HepG2 (cell line): ENCODE measurements around the gene GRAMD2A.

Experiments
- ARNT ChIP-seq: fragments of 450-650 bp; IDR thresholded peaks from 2 replicates; pipeline ENCODE4 v1.6.1; 2017
- CTCF ChIP-seq: sonication (generic); formaldehyde crosslinking; IDR thresholded peaks from 2 replicates; pipeline ENCODE4 v1.5.0; 2020; ENCODE audit warnings: mild to moderate bottlenecking, missing genetic modification reagents, moderate library complexity
- EZH2 ChIP-seq: conservative IDR thresholded peaks from 2 replicates; pipeline ENCODE4 v1.6.1; 2012; ENCODE audit warnings: mild to moderate bottlenecking, low read depth, low read length, moderate library complexity
- GTF2F1 ChIP-seq: fragments of 150-350 bp; IDR thresholded peaks from 2 replicates; pipeline ENCODE4 v1.6.1; 2014; ENCODE audit warnings: low read length
- HOMEZ ChIP-seq: IDR thresholded peaks from 2 replicates; pipeline ENCODE4 v1.6.1; 2016; ENCODE audit warnings: low read depth
- MAFK ChIP-seq, 2 experiments: IDR thresholded peaks in 1 of 2; conservative IDR thresholded peaks in 1 of 2; 2 replicates each; pipeline ENCODE4 v1.6.1; 2011; ENCODE audit warnings: improper control_type of control experiment in 2 of 2, low read length in 2 of 2
- MYPOP ChIP-seq: sonication (generic); formaldehyde crosslinking; IDR thresholded peaks from 2 replicates; pipeline ENCODE4 v1.8.1; 2023; ENCODE audit warnings: mild to moderate bottlenecking, moderate library complexity, missing genetic modification reagents
- NR0B2 ChIP-seq: sonication (generic); formaldehyde crosslinking; IDR thresholded peaks from 2 replicates; pipeline ENCODE4 v1.4.0; 2020; ENCODE audit warnings: mild to moderate bottlenecking, missing genetic modification reagents
- POLR2A ChIP-seq, 2 experiments: IDR thresholded peaks; 2 replicates each; pipeline ENCODE4 v1.6.1; 2011; ENCODE audit warnings: low read depth in 2 of 2, low read length in 2 of 2, mild to moderate bottlenecking in 1 of 2, moderate library complexity in 1 of 2; ENCODE audit not compliant: insufficient read depth in 1 of 2
- STAT6 ChIP-seq: sonication (generic); formaldehyde crosslinking; IDR thresholded peaks from 2 replicates; pipeline ENCODE4 v1.4.0; 2020; ENCODE audit warnings: missing genetic modification reagents, mild to moderate bottlenecking, borderline replicate concordance
- TFAP4 ChIP-seq: sonication (generic); IDR thresholded peaks from 2 replicates; pipeline ENCODE4 v1.6.1; 2016; ENCODE audit warnings: low read depth, borderline replicate concordance
- ZNF740 ChIP-seq: sonication (generic); formaldehyde crosslinking; IDR thresholded peaks from 2 replicates; pipeline ENCODE4 v1.4.0; 2020; ENCODE audit warnings: missing genetic modification reagents

GRCh38 chr15:72156928-72157327 is 40.7 kb downstream of the GRAMD2A start:
- no peak for TF ChIP-seq MAFK (conservative IDR thresholded peaks at IDR 0.05 in 1 of 2, IDR thresholded peaks at IDR 0.05 in 1 of 2; ENCODE audit: low read length in 2 of 2)
- TF ChIP-seq CTCF (CRISPR knock-in tag): no peak
- no peak for TF ChIP-seq MYPOP
- no peak for TF ChIP-seq NR0B2 (CRISPR knock-in tag)
- TF ChIP-seq EZH2: no peak
- no peak for TF ChIP-seq ZNF740
- no peak for TF ChIP-seq HOMEZ (CRISPR knock-in tag)
- TF ChIP-seq POLR2A (IDR thresholded peaks at IDR 0.05; ENCODE audit: insufficient read depth in 1 of 2, low read depth in 2 of 2, low read length in 2 of 2): no peak
- no peak for TF ChIP-seq GTF2F1
- no peak for TF ChIP-seq STAT6 (CRISPR knock-in tag)
- TF ChIP-seq ARNT: no peak
- TF ChIP-seq TFAP4: no peak
